GM12874 (cell line): ENCODE measurements around the gene AHNAK.

ENCODE experiments used
- CTCF ChIP-seq: IDR thresholded peaks from 2 replicates; pipeline ENCODE4 v1.5.1; 2011; ENCODE audit warnings: low read depth, mild to moderate bottlenecking, control low read depth, low read length, moderate library complexity; ENCODE audit not compliant: insufficient read depth

AHNAK gene

GRCh38 chr11:62565100-62565802, 18.6 kb upstream of the AHNAK start:
- no peak for TF ChIP-seq CTCF

DNA sequence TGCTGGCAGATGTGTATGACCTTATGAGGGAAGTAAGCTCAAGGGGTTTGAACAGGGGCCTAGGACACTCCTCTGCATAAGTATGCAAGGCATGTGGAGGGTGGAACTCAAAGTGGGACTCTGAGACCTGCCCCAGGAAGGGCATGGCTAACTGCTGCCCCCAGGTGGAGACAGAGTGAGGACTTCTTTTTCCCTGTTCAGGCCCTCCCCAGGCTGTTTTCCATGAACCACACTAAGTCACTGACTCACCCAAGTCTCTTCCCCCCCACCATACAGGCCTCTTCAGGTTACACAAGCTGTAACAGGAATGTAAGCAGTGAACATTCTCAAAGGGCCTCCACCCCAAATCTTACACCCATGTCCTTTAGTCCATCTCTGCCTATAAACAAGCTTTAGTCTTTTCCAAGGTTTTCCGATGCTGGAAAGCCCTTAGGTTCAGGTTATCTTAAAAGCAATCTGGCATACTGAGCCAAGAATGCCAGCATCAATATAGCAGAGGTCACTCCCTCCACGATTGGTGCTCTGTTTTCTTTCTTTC, 14.0 kb upstream of the AHNAK start:
- TF ChIP-seq CTCF, result peak; percentile 69

DNA sequence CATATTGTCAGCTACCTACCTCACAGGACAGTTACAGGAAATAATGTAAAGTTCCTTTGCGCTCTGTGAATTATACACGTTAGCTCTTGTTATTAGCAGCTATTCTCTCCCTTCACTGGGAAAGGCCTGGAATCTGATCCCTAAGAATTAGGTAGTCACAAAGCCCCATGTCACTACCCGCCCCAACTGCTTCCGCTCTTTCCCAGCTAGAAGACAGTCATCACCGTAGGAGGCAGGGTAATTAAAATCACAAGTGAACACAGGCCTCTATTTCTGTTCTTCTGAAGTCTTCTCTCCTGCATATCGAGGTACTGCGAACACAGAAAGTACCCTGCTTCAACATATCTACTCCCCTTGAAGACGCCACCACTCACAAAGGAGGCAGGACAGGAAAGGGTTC, 12.6 kb upstream of the AHNAK start:
- TF ChIP-seq CTCF, result no peak

DNA sequence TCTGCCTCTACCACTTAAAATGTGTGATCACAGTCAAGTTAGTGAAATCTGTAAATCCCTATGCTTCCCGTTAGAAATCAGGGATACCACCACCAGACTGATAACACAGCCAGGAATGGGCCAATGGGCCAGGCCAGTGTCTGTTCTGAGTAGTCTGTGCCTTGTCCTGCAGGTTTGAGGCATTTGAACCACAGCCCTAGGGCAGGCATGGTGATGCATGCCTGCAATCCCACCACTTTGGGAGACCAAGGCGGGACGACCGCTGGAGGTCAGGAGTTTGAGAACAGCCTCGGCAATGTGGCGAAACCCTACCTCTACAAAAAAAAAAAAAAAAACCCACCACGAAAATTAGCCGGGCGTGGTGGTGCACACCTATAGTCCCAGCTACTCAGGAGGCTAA, 12.1 kb upstream of the AHNAK start:
- TF ChIP-seq CTCF, result no peak

GRCh38 chr11:62556875-62557631, 10.4 kb upstream of the AHNAK start:
- no peak for TF ChIP-seq CTCF

GRCh38 chr11:62556108-62556874, 9.7 kb upstream of the AHNAK start:
- TF ChIP-seq CTCF, result no peak
